Neural progenitor cell (in vitro differentiated cells): Measurements from ENCODE around the gene FSTL4.

Source experiments
- CTCF ChIP-seq: fragments of 200-600 bp; sonication (generic); IDR thresholded peaks from 2 replicates; pipeline ENCODE4 v1.5.1; 2017; ENCODE audit warnings: antibody characterized with exemption, mild to moderate bottlenecking
- EZH2 ChIP-seq: fragments of 200-600 bp; sonication (generic); IDR thresholded peaks from 2 replicates; pipeline ENCODE4 v1.6.1; 2017; ENCODE audit warnings: antibody characterized with exemption, mild to moderate bottlenecking, moderate library complexity
- EZH2phosphoT487 ChIP-seq: fragments of 200-600 bp; sonication (generic); IDR thresholded peaks from 2 replicates; pipeline ENCODE4 v1.6.1; 2017; ENCODE audit warnings: antibody characterized with exemption

DNA sequence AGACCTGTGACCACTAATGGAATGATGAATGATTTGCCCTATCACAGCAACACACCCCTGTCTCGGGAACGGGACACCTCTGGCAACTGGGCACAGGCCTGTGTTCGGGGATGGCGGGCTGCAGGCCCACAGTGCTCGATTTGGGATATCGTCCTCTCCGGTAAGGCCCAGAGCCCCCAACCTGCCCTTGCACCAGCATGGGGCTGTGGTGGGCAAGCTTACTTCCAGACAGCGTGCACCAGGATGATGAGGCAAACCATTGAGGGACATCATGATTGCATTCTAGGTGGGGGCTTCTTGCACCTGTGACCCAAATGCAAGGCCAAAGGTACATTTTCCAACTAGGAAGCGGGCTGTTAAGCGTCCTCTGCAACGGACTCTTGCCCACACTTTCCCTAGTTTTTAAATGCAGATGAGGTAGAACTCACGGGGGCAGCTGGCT is 275.4 kb downstream of the FSTL4 start:
- TF ChIP-seq CTCF (no peak), EZH2 (no peak), EZH2phosphoT487 (no peak)
